Testis (tissue), 3 donors: ENCODE measurements around the gene CCT7. TPM values are rescaled to one million over a fixed set of nuclear protein-coding genes. Genes with fewer than 3 reads are reported as not detected.

ENCODE experiments used
- DNase-seq: peaks from one replicate; pipeline ENCODE4 v3.0.0-alpha.2; 2019
- H3K27ac ChIP-seq, 2 donors: fragments of 200-600 bp; sonication (generic); one replicate each; pipeline ENCODE4 v1.5.1; 2019
- H3K27me3 ChIP-seq: fragments of 200-600 bp; sonication (generic); one replicate; pipeline ENCODE4 v1.5.1; 2019
- H3K36me3 ChIP-seq: fragments of 200-600 bp; sonication (generic); one replicate; pipeline ENCODE4 v1.5.1; 2017; ENCODE audit warnings: low read depth; ENCODE audit errors: missing control alignments
- H3K4me1 ChIP-seq: fragments of 200-600 bp; sonication (generic); one replicate; pipeline ENCODE4 v1.5.1; 2019
- H3K4me3 ChIP-seq, 2 donors: fragments of 200-600 bp; sonication (generic); one replicate each; pipeline ENCODE4 v1.5.1; 2017 to 2019
- H3K9me3 ChIP-seq: fragments of 200-600 bp; sonication (generic); one replicate; pipeline ENCODE4 v1.5.1; 2017
- POLR2A ChIP-seq: fragments of 450-650 bp; IDR thresholded peaks from one replicate; pipeline ENCODE4 v1.6.1; 2017; ENCODE audit warnings: antibody characterized with exemption, mild to moderate bottlenecking, moderate library complexity
- WGBS, 2 donors: methylation state at CpG; one replicate each; pipeline ENCODE4 v1.1.5; 2018; 5-methylcytosine and 5-hydroxymethylcytosine counted together
- intact Hi-C: fragments of 100-400 bp; cut with DNase I; formaldehyde crosslinking; loops from one replicate; pipeline ENCODE4 v1.15.1; 2023; ENCODE audit warnings: low total_unique reads
- polyA plus RNA-seq: library from polyadenylated mRNA; stranded (reverse); fragments of 350-450 nt; fragmentation: Illumina TruSeq; extraction: RNeasy Lipid Tissue Mini Kit (QIAGEN cat#74804); gene quantifications from one replicate; pipeline ENCODE4 v1.2.3, GENCODE V29; 2014; ENCODE audit warnings: low read depth, low replicate concordance; ENCODE audit not compliant: insufficient read depth
- total RNA-seq, 2 donors: library from RNA; depleted of rRNA; stranded (reverse); fragments of >200 nt; gene quantifications; one replicate each; pipeline ENCODE4 v1.2.3, GENCODE V29; 2016
- TF ChIP-seq, protein P1 (sequence below), 3 experiments: fragments of 450-650 bp in 2 of 3; fragments of 200-600 bp in 1 of 3; sonication (generic) in 1 of 3; IDR thresholded peaks; one replicate each; pipeline ENCODE4 v1.5.1; 2016 to 2019; ENCODE audit warnings: antibody characterized with exemption in 3 of 3, mild to moderate bottlenecking in 2 of 3, moderate library complexity in 1 of 3

Gene CCT7
- total and polyA plus RNA-seq, 3 donors from 2014 or later: 237 to 459 (median 262) TPM

- no peaks in the 10 kb centered on the region for H3K36me3 ChIP-seq
- H3K9me3 ChIP-seq: no peaks in the 10 kb centered on the region
- H3K4me3 ChIP-seq: no peak overlapping the region
- no peaks in the 10 kb centered on the region for H3K27me3 ChIP-seq
- no peaks in the 10 kb centered on the region for H3K4me1 ChIP-seq
- intact Hi-C loops: no loop called here
- no peak overlapping the region for H3K27ac ChIP-seq
- DNase-seq: no peak
- 92 to 93% methylated on average over 4 of the region's 4 CpGs for WGBS, 2 donors
- TF ChIP-seq, protein P1, sequence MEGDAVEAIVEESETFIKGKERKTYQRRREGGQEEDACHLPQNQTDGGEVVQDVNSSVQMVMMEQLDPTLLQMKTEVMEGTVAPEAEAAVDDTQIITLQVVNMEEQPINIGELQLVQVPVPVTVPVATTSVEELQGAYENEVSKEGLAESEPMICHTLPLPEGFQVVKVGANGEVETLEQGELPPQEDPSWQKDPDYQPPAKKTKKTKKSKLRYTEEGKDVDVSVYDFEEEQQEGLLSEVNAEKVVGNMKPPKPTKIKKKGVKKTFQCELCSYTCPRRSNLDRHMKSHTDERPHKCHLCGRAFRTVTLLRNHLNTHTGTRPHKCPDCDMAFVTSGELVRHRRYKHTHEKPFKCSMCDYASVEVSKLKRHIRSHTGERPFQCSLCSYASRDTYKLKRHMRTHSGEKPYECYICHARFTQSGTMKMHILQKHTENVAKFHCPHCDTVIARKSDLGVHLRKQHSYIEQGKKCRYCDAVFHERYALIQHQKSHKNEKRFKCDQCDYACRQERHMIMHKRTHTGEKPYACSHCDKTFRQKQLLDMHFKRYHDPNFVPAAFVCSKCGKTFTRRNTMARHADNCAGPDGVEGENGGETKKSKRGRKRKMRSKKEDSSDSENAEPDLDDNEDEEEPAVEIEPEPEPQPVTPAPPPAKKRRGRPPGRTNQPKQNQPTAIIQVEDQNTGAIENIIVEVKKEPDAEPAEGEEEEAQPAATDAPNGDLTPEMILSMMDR (IDR thresholded peaks at IDR 0.05): no peak
- TF ChIP-seq POLR2A: no peak
These were observed 10.3 kb upstream of the CCT7 start for GRCh38 chr2:73223821-73224220.

DNA sequence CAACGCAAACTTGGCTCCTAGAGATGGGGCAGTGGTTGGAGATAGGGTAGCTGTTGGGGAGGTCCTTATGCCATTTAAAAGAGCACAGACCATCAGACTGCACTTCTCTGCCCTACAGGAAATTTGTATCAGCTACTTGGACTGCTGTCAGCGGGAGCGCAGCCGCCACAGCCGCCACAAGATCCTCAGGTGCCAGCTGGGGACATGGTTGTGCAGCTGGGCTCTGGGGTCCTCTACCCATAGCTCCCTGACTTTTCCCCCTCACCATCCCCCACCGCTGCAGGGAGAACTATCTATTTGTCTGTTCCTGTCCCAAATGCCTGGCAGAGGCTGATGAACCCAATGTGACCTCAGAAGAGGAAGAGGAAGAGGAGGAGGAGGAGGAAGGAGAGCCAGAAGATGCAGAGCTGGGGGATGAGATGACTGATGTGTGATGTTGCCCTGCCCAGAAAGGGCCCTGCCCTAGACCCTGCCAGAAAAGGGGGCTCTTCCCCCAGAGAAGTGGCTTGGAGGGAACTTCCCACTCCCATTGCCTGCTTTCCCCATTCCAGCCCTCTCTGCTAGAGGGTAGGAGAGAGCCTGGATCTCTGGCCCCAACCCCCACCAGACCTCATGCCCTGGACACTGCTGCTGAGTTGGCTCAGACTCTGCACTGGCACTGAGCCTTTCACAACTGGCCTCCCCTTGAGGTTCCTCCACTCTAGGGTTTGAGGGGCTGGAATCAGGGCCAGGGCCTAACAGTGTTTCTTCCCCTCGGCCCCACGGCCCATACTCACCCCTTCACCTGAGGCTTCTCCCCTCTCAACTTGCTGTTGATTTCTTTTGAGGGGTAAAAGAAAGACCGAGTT, 8.4 kb upstream of the CCT7 start:
- Histone ChIP-seq H3K27ac (no peak overlapping the region), H3K27me3 (no peaks in the 10 kb centered on the region), H3K9me3 (no peaks in the 10 kb centered on the region), H3K36me3 (no peaks in the 10 kb centered on the region), H3K4me3 (no peak overlapping the region), H3K4me1 (no peaks in the 10 kb centered on the region)
- no peak for DNase-seq
- 74 to 81% methylated on average over 8 to 9 of the region's 9 CpGs for WGBS, 2 donors
- intact Hi-C loops: no loop called here
- no peak for TF ChIP-seq POLR2A
- TF ChIP-seq, protein P1 (IDR thresholded peaks at IDR 0.05): no peak

DNA sequence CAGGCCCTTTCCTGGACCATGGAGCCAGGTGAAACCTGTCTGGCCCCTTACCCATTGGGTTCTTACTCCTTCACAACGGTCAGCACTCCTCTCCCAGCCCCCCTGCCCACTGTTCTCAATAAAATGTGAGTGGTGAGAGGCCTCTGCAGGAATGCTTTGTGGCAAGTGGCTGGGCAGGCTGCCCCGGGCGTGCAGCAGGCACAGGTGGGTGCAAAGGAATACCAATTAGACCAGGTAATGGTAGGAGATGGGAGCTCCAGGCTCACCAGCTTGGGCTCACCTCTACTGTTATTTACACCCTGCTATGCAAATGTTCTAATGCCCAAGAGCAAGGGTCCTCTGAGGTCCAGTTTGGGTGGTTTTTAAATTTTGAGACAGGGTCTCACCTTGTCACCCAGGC, 7.0 kb upstream of the CCT7 start:
- TF ChIP-seq, protein P1 (IDR thresholded peaks at IDR 0.05): no peak
- TF ChIP-seq POLR2A: no peak
- Histone ChIP-seq H3K27ac (no peak overlapping the region), H3K4me3 (no peak overlapping the region), H3K27me3 (no peaks in the 10 kb centered on the region), H3K4me1 (no peaks in the 10 kb centered on the region), H3K36me3 (no peaks in the 10 kb centered on the region), H3K9me3 (no peaks in the 10 kb centered on the region)
- DNase-seq: no peak
- WGBS, 2 donors: 89 to 90% methylated on average over 3 of the region's 3 CpGs
- intact Hi-C loops: no loop called here

GRCh38 chr2:73228631-73229030, 5.5 kb upstream of the CCT7 start:
- no peak for TF ChIP-seq POLR2A
- TF ChIP-seq, protein P1 (IDR thresholded peaks at IDR 0.05): no peak
- peaks cover 5% of the 10 kb centered on the region for H3K4me1 ChIP-seq
- H3K9me3 ChIP-seq: no peaks in the 10 kb centered on the region
- DNase-seq: no peak
- intact Hi-C loops: no loop called here
- H3K27ac ChIP-seq: no peak overlapping the region
- H3K4me3 ChIP-seq: no peak overlapping the region
- WGBS, 2 donors: 77 to 82% methylated on average over 9 to 14 of the region's 14 CpGs
- no peaks in the 10 kb centered on the region for H3K36me3 ChIP-seq
- no peaks in the 10 kb centered on the region for H3K27me3 ChIP-seq
